H1 (cell line): Measurements from ENCODE around the gene PRTN3.

ENCODE experiments used
- CEBPB ChIP-seq: IDR thresholded peaks from 2 replicates; pipeline ENCODE4 v1.6.1; 2012; ENCODE audit warnings: low read depth, low read length
- CTCF ChIP-seq, 3 experiments: IDR thresholded peaks; 1 replicate in 2 of 3; 2 replicates in 1 of 3; pipeline versions ENCODE4 v1.5.1 to v1.6.1; 2011; ENCODE audit warnings: low read length in 3 of 3, mild to moderate bottlenecking in 3 of 3, inconsistent platforms in 2 of 3, low read depth in 1 of 3, moderate library complexity in 1 of 3; ENCODE audit not compliant: insufficient read depth in 1 of 3; ENCODE audit errors: control extremely low read depth in 1 of 3
- HDAC2 ChIP-seq, 2 experiments: fragments of 300-600 bp in 1 of 2; sonication (generic) in 1 of 2; IDR thresholded peaks; 2 replicates each; pipeline ENCODE4 v1.6.1; 2011 to 2012; ENCODE audit warnings: low read depth in 2 of 2, low read length in 2 of 2, mild to moderate bottlenecking in 2 of 2, moderate library complexity in 2 of 2, borderline replicate concordance in 1 of 2, inconsistent platforms in 1 of 2
- MAX ChIP-seq: IDR thresholded peaks from 2 replicates; pipeline ENCODE4 v1.6.1; 2012; ENCODE audit warnings: inconsistent platforms
- POLR2A ChIP-seq, 2 experiments: IDR thresholded peaks; 1 replicate in 1 of 2; 2 replicates in 1 of 2; pipeline ENCODE4 v1.6.1; 2011; ENCODE audit warnings: low read depth in 2 of 2, low read length in 2 of 2, mild to moderate bottlenecking in 2 of 2; ENCODE audit errors: control extremely low read depth in 1 of 2
- POLR2AphosphoS5 ChIP-seq: IDR thresholded peaks from 2 replicates; pipeline ENCODE4 v1.6.1; 2011; ENCODE audit warnings: low read depth, low read length
- RAD21 ChIP-seq, 2 experiments: IDR thresholded peaks in 1 of 2; conservative IDR thresholded peaks in 1 of 2; 2 replicates each; pipeline ENCODE4 v1.6.1; 2011; ENCODE audit warnings: low read depth in 2 of 2, low read length in 2 of 2, improper control_type of control experiment in 1 of 2, inconsistent platforms in 1 of 2, mild to moderate bottlenecking in 1 of 2, moderate library complexity in 1 of 2
- RBBP5 ChIP-seq: IDR thresholded peaks from 2 replicates; pipeline ENCODE4 v1.7.1; 2012; ENCODE audit warnings: low read depth, mild to moderate bottlenecking, inconsistent platforms, low read length, moderate library complexity, borderline replicate concordance
- TAF1 ChIP-seq: IDR thresholded peaks from 2 replicates; pipeline ENCODE4 v1.6.1; 2011; ENCODE audit warnings: mild to moderate bottlenecking, low read depth, low read length
- ZNF274 ChIP-seq: IDR thresholded peaks from 2 replicates; pipeline ENCODE4 v1.7.0; 2012; ENCODE audit warnings: low read length, borderline replicate concordance; ENCODE audit errors: extremely low read depth

DNA sequence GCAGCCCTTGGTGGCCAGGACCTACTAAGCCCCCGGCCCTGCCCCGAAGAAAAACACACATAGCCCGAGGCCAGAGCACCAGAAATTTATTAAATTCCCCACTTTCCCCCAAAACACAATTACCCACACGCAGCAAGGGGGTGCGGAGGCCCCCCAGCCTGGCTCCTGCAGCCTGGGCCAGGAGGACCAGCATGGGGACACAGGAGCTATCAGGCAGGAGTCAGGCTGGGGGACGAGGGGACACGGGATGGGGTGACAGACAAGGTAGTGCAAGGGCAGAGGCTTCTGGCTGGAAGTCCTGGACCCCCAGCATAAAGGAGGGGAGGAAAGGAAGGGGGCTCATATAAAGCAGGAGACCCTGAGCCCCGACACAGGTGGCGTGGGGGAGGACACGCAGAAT is 55.6 kb downstream of the PRTN3 start:
- TF ChIP-seq MAX, result no peak
- TF ChIP-seq CEBPB, result no peak
- no peak for TF ChIP-seq RBBP5
- TF ChIP-seq CTCF (IDR thresholded peaks at IDR 0.05; ENCODE audit: control extremely low read depth in 1 of 3, insufficient read depth in 1 of 3, low read depth in 1 of 3, low read length in 3 of 3), result no peak
- no peak for TF ChIP-seq TAF1
- no peak for TF ChIP-seq ZNF274
- no peak for TF ChIP-seq RAD21 (IDR thresholded peaks at IDR 0.05 in 1 of 2, conservative IDR thresholded peaks at IDR 0.05 in 1 of 2; ENCODE audit: low read depth in 2 of 2, low read length in 2 of 2)
- TF ChIP-seq POLR2A (IDR thresholded peaks at IDR 0.05; ENCODE audit: control extremely low read depth in 1 of 2, low read depth in 2 of 2, low read length in 2 of 2), result no peak
- TF ChIP-seq HDAC2 (IDR thresholded peaks at IDR 0.05; ENCODE audit: borderline replicate concordance in 1 of 2, low read depth in 2 of 2, low read length in 2 of 2), result no peak
- no peak for TF ChIP-seq POLR2AphosphoS5
